GM10248 (cell line): Measurements from ENCODE around the gene ZEB2.

Source experiments
- CTCF ChIA-PET: fragments of 300-600 bp; sonication (Branson Sonifier 250); formaldehyde crosslinking; extraction: SDS; loops from one replicate; lab custom pipeline; 2021; ENCODE audit warnings: antibody characterized with exemption; lab: Yijun Ruan, JAX
- POLR2A ChIA-PET: fragments of 350-650 bp; sonication (Branson Sonifier 250); formaldehyde crosslinking; extraction: SDS; loops from one replicate; lab custom pipeline; 2020; ENCODE audit warnings: antibody characterized with exemption; lab: Yijun Ruan, JAX
- DNase-seq: peaks from one replicate; pipeline ENCODE4 v3.0.0; 2012; ENCODE audit errors: extremely low spot score
- CTCF ChIP-seq: IDR thresholded peaks from 2 replicates; pipeline ENCODE4 v1.5.1; 2012; ENCODE audit warnings: mild to moderate bottlenecking, low read depth; ENCODE audit errors: extremely low read depth, missing control alignments, control extremely low read depth

The ZEB2 gene

DNA sequence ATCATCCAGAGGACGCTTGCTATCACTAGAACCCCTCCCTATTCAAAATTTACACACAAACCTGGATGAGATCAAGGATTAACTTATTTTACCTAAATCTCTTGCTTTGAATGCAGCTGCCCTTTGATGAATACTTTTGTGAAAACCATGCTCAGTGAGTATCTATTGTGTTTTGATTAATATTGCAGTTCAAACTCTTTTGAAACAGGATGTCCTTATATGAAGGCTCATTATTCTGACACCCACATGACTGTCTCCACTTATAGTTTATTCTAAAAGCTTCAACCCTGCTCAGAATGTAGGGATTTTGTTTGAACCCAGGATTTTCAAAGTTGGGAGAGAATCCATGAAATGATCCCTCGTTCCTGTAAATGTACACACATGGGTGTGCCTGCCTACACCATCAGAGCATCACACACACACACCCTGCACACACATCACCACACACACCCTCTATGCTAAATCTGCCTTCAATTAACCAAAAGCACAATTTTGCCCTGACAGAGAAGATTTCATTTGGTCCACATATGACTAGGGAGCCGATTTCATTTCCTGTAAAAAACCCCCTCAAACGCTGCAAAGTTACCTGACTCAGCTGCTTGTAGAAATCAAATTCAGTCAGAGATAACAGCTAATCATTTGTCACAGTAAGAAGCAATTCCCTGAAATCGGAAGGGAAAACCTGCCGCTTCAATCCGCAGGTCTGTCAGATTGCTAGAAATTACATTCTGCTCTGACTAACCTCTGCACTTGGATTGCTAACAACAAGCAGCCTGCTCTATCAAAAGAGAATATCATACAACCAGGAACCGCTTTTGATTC lies 65.2 kb downstream of the ZEB2 start:
- no peak for DNase-seq
- no peak for TF ChIP-seq CTCF
- CTCF ChIA-PET = interaction anchor here (1.3 to 1.7 kb wide), 2 partner anchors 13 to 24 kb away, joined by 3 read pairs; no protein-coding TSS in a partner anchor

DNA sequence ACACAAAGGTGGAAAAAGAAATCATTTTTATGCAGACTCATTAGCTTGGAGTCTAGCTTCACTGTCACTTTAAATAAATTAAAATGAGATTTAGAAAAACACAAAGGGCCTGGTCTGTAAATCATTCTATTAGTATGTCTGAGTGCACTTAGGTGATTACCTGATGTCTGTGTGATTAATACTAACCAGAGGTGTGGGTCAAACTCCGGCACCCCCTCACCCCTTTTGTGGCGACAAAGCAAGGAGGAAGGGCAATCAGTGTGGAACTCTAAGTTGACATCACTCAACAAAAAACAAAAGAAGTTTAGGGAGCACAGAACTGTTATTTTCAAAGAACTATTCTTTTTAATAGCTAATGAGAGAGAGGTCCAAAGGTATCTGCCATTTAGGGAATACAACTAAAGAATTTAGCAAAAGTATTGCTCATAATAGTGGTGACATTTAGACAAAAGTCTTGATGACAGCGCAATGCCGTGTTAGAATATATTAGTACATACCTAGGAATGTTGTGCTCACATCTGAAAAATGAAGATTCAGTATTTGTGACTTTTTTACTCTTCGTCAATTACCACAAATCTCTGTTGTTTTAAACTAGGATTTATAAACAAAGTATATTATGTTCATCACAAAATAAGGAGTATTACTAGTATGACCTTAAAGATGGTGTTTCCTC lies 66.3 kb downstream of the ZEB2 start:
- POLR2A ChIA-PET = no interaction called here
- CTCF ChIA-PET = interaction anchor here (0.6 to 1.7 kb wide), 4 partner anchors 9 to 25 kb away, joined by 3 to 5 read pairs (median 4); no protein-coding TSS in a partner anchor
- no peak for TF ChIP-seq CTCF
- DNase-seq = no peak

More for the DNA sequence above, 65.2 kb downstream of the ZEB2 start:
- POLR2A ChIA-PET = interaction anchor here (0.6 kb wide), 1 partner anchor 409 kb away, joined by 3 read pairs; no protein-coding TSS in a partner anchor

DNA sequence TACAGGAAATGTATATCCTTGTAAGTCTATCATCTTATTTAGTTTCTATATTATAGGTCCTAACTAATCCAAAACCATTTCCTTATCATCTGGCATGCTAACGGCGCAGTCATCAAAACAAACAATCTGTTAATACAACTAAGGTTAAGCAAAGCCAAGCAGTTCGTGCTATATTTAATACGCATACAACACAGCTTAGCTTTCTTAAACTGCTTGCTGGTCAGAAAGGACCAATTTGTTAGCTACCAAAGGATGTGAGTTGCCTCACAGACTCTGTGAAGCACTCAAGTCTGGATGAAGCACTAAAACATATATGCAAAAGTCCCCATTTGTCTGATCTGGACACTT lies 67.0 kb downstream of the ZEB2 start:
- no peak for TF ChIP-seq CTCF
- no peak for DNase-seq
- CTCF ChIA-PET = interaction anchor here (0.6 to 1.7 kb wide), 5 partner anchors 9 to 26 kb away, joined by 3 to 5 read pairs (median 3); no protein-coding TSS in a partner anchor
- POLR2A ChIA-PET = no interaction called here

DNA sequence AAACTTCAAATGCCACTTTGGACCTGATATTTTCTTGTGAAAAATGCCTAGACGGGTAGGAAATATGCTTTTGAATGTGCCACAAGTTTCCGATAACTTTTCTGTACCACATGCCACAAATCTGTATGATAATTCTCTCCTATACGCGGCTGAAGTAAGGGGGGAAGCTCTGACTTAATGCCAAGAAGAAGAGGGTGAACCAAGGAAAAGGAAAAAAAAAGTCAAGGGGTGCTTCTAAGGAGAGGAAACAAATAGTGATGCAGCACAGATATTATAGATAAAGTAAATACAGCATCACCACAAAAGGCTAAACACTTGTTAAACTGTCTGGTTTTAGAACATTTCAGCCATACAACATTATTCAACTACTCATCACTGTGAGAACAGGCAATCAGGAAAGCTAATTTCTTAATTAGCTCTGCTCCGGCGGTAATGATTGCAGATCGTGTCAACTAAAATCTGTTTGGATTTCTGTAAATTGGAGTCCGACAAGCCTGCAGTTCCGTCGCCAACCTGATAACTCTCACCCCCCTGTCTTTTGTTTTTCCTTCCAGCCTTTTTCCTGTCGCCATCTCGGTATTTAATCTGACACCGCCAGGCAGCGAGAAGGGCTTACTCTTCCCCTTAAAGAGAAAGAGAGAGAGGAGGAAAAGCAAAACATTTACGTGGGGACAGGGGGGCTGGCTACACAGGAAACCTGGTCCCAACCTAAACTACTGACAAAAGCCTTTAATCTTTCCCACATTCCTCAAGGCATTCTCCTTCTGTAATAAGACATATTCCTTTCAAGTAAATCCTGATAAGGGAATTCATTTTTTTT lies 67.5 kb downstream of the ZEB2 start:
- ChIA-PET POLR2A (no interaction called here), CTCF (interaction anchor here (0.8 to 1.6 kb wide), 5 partner anchors 11 to 18 kb away, joined by 3 to 5 read pairs (median 4); no protein-coding TSS in a partner anchor)
- DNase-seq = no peak
- TF ChIP-seq CTCF = no peak

- no peak for DNase-seq
- CTCF ChIA-PET = interaction anchor here (0.8 to 2.5 kb wide), 4 partner anchors 12 to 26 kb away, joined by 3 to 5 read pairs (median 4); no protein-coding TSS in a partner anchor
- TF ChIP-seq CTCF = no peak
- POLR2A ChIA-PET = no interaction called here
Observed at GRCh38 chr2:144451443-144451842, 68.5 kb downstream of the ZEB2 start.

- POLR2A ChIA-PET = no interaction called here
- DNase-seq = peak; percentile 16
- peak; percentile 16 for TF ChIP-seq CTCF
- CTCF ChIA-PET = interaction anchor here (0.7 to 3.3 kb wide), 18 partner anchors 10 to 113 kb away, joined by 3 to 30 read pairs (median 3); no protein-coding TSS in a partner anchor
Observed at GRCh38 chr2:144449028-144449406, 70.9 kb downstream of the ZEB2 start.
